SK-N-SH (cell line): ENCODE results near the gene ARHGEF10L. TPM values are rescaled to one million over a fixed set of nuclear protein-coding genes. Genes with fewer than 3 reads are reported as not detected.

ENCODE experiments used
- CTCF ChIA-PET: fragments of 300-600, 350-600 bp; formaldehyde crosslinking; extraction: SDS; loops from one replicate; lab custom pipeline; 2021; lab: Yijun Ruan, JAX
- POLR2A ChIA-PET: fragments of 350-600 bp; sonication (Branson Sonifier 250); formaldehyde crosslinking; extraction: SDS; loops from one replicate; lab custom pipeline; 2020; ENCODE audit warnings: antibody characterized with exemption, inconsistent platforms; lab: Yijun Ruan, JAX
- DNase-seq: peaks from one replicate; pipeline ENCODE4 v3.0.0; 2012
- H2AFZ ChIP-seq: fragments of 200-600 bp; sonication (generic); 2 replicates; pipeline ENCODE4 v1.8.1; 2016; ENCODE audit warnings: antibody characterized with exemption, mild to moderate bottlenecking, low read depth
- H3F3A ChIP-seq: fragments of 200-600 bp; sonication (generic); replicated peaks from 2 replicates; pipeline ENCODE3; 2016; ENCODE audit warnings: antibody characterized with exemption, mild to moderate bottlenecking; ENCODE audit not compliant: insufficient read depth
- H3K27ac ChIP-seq, 2 experiments: fragments of 200-500 bp in 1 of 2; fragments of 200-600 bp in 1 of 2; sonication (Bioruptor generic) in 1 of 2; sonication (generic), shearing (Covaris generic) in 1 of 2; 2 replicates each; pipeline versions ENCODE4 v1.5.1 to v1.6.1; 2014 to 2016; ENCODE audit warnings: low read depth in 2 of 2, inconsistent platforms in 1 of 2, low read length in 1 of 2, mild to moderate bottlenecking in 1 of 2, mixed read lengths in 1 of 2
- H3K27me3 ChIP-seq: fragments of 200-600 bp; sonication (generic), shearing (Covaris generic); 2 replicates; pipeline ENCODE4 v1.6.1; 2016; ENCODE audit warnings: mixed run types; ENCODE audit not compliant: insufficient read depth
- H3K36me3 ChIP-seq, 2 experiments: fragments of 200-500 bp in 1 of 2; fragments of 200-600 bp in 1 of 2; sonication (Bioruptor generic) in 1 of 2; sonication (generic) in 1 of 2; replicated peaks in 1 of 2; 2 replicates each; pipeline versions ENCODE3 to v1.5.1; 2014 to 2016; ENCODE audit warnings: low read length in 1 of 2, mild to moderate bottlenecking in 1 of 2; ENCODE audit not compliant: insufficient read depth in 2 of 2, control insufficient read depth in 1 of 2
- H3K4me1 ChIP-seq, 2 experiments: fragments of 200-500 bp in 1 of 2; fragments of 200-600 bp in 1 of 2; sonication (Bioruptor generic) in 1 of 2; sonication (generic), shearing (Covaris generic) in 1 of 2; 2 replicates each; pipeline versions ENCODE4 v1.5.1 to v1.6.1; 2014 to 2016; ENCODE audit warnings: low read depth in 1 of 2, low read length in 1 of 2, mixed run types in 1 of 2; ENCODE audit not compliant: insufficient read depth in 2 of 2, control insufficient read depth in 1 of 2
- H3K4me2 ChIP-seq: fragments of 200-600 bp; sonication (generic), shearing (Covaris generic); 2 replicates; pipeline ENCODE4 v1.6.1; 2017; ENCODE audit warnings: mixed run types
- H3K4me3 ChIP-seq, 2 experiments: fragments of 200-500 bp in 1 of 2; fragments of 200-600 bp in 1 of 2; sonication (Bioruptor generic) in 1 of 2; sonication (generic), shearing (Covaris generic) in 1 of 2; 2 replicates each; pipeline versions ENCODE4 v1.5.1 to v1.8.1; 2014 to 2016; ENCODE audit warnings: low read depth in 2 of 2, inconsistent platforms in 1 of 2, low read length in 1 of 2, mild to moderate bottlenecking in 1 of 2, mixed read lengths in 1 of 2, moderate library complexity in 1 of 2
- H3K79me2 ChIP-seq: fragments of 200-600 bp; sonication (generic); 2 replicates; pipeline ENCODE4 v1.8.1; 2017; ENCODE audit warnings: mild to moderate bottlenecking; ENCODE audit not compliant: insufficient read depth
- H3K9ac ChIP-seq: fragments of 200-600 bp; sonication (generic); 2 replicates; pipeline ENCODE4 v1.6.1; 2017; ENCODE audit warnings: mixed run types
- H3K9me2 ChIP-seq: fragments of 200-600 bp; sonication (generic); 2 replicates; pipeline ENCODE4 v1.6.1; 2017; ENCODE audit warnings: mixed run types
- H3K9me3 ChIP-seq: fragments of 200-600 bp; sonication (generic); 2 replicates; pipeline ENCODE4 v1.6.1; 2017; ENCODE audit warnings: mixed run types, mild to moderate bottlenecking, moderate library complexity
- H4K20me1 ChIP-seq: fragments of 200-600 bp; sonication (generic); 2 replicates; pipeline ENCODE4 v1.6.1; 2017; ENCODE audit warnings: mild to moderate bottlenecking, mixed run types; ENCODE audit not compliant: insufficient read depth
- EZH2phosphoT487 ChIP-seq: fragments of 200-600 bp; sonication (generic); IDR thresholded peaks from 2 replicates; pipeline ENCODE4 v1.6.1; 2017; ENCODE audit warnings: low read depth, mixed run types, mild to moderate bottlenecking, antibody characterized with exemption, moderate library complexity, borderline replicate concordance
- FOXJ3 ChIP-seq: sonication (generic); formaldehyde crosslinking; IDR thresholded peaks from 2 replicates; pipeline ENCODE4 v1.5.1; 2020; ENCODE audit warnings: mild to moderate bottlenecking, missing genetic modification reagents
- FOXM1 ChIP-seq: IDR thresholded peaks from 2 replicates; pipeline ENCODE4 v1.4.0; 2012; ENCODE audit warnings: low read depth, mild to moderate bottlenecking
- GABPA ChIP-seq: IDR thresholded peaks from 2 replicates; pipeline ENCODE4 v1.4.0; 2012; ENCODE audit warnings: low read depth, mild to moderate bottlenecking
- GATA2 ChIP-seq: sonication (generic); formaldehyde crosslinking; IDR thresholded peaks from 2 replicates; pipeline ENCODE4 v1.5.0; 2020; ENCODE audit warnings: mild to moderate bottlenecking, missing genetic modification reagents
- MEF2A ChIP-seq: IDR thresholded peaks from 2 replicates; pipeline ENCODE4 v1.4.0; 2012; ENCODE audit warnings: low read depth, borderline replicate concordance
- NFIC ChIP-seq: IDR thresholded peaks from 2 replicates; pipeline ENCODE4 v1.4.0; 2012; ENCODE audit warnings: borderline replicate concordance
- NRF1 ChIP-seq: IDR thresholded peaks from 2 replicates; pipeline ENCODE4 v1.6.1; 2012; ENCODE audit warnings: low read depth, mild to moderate bottlenecking, low read length
- RXRA ChIP-seq: IDR thresholded peaks from 2 replicates; pipeline ENCODE4 v1.4.0; 2012; ENCODE audit warnings: low read depth, mild to moderate bottlenecking, borderline replicate concordance
- TEAD4 ChIP-seq: IDR thresholded peaks from 2 replicates; pipeline ENCODE4 v1.4.0; 2012; ENCODE audit warnings: mild to moderate bottlenecking, borderline replicate concordance; ENCODE audit not compliant: insufficient read depth
- YY1 ChIP-seq: IDR thresholded peaks from 2 replicates; pipeline ENCODE4 v1.4.0; 2012; ENCODE audit warnings: low read depth, mild to moderate bottlenecking
- WGBS: methylation state at CpG from one replicate; pipeline ENCODE4 v1.1.6; 2017; ENCODE audit warnings: low lambda C conversion rate; 5-methylcytosine and 5-hydroxymethylcytosine counted together
- polyA plus RNA-seq, 3 experiments: library from polyadenylated mRNA; depleted of rRNA; stranded (reverse); fragments of >200 nt; gene quantifications; 2 replicates each; pipeline ENCODE4 v1.2.3, GENCODE V29; 2012
- TF ChIP-seq, protein P1 (sequence below): fragments of 150-350 bp; IDR thresholded peaks from 2 replicates; pipeline ENCODE4 v1.6.1; 2017; ENCODE audit warnings: antibody characterized with exemption, low read length, low read depth, borderline replicate concordance
- TF ChIP-seq, protein P2 (sequence below): fragments of 200-600 bp; sonication (generic); IDR thresholded peaks from 2 replicates; pipeline ENCODE4 v1.6.1; 2017; ENCODE audit warnings: antibody characterized with exemption, mild to moderate bottlenecking, moderate library complexity
- TF ChIP-seq, protein P3 (sequence below): IDR thresholded peaks from 2 replicates; pipeline ENCODE4 v1.4.0; 2012; ENCODE audit warnings: low read depth
- TF ChIP-seq, protein P4 (sequence below): IDR thresholded peaks from 2 replicates; pipeline ENCODE4; 2012
- TF ChIP-seq, protein P5 (sequence below): fragments of 150-350 bp; IDR thresholded peaks from 2 replicates; pipeline ENCODE4 v1.6.1; 2016; ENCODE audit warnings: mild to moderate bottlenecking, low read depth, low read length

The ARHGEF10L gene
- polyA plus RNA-seq, 1 of the 3 experiments (the other 2 are of a cell fraction): 12.5 TPM

DNA sequence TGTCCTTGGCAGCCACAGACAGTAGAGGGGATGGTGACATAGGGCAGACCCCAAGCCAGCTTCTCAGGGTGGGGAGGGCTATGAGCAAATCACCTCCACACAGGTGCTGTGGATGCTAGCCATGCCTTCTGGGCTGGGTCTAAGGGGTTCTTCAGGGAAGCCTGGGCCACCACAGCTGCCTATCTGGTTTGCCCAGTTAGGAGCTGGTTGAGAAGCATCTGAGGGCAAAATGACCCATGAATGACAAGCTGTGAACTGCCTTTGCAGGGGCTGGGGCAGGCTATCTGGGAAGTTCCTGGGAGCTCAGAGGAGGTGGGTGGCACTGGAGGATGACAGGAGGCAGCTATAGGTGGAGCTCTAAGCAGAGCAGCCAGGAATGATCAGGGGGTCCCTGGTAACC, 10.1 kb upstream of the ARHGEF10L start:
- no peaks in the 10 kb centered on the region for H3K9me3 ChIP-seq
- H3K9ac ChIP-seq: no peak overlapping the region
- ChIA-PET POLR2A (interaction anchor here (1.2 kb wide), 1 partner anchor 56 kb away, joined by 3 read pairs; no protein-coding TSS in a partner anchor), CTCF (interaction anchor here (0.7 to 2.7 kb wide), 2 partner anchors 27 to 77 kb away, joined by 3 to 12 read pairs; no protein-coding TSS in a partner anchor)
- no peaks in the 10 kb centered on the region for H3K36me3 ChIP-seq
- no peaks in the 10 kb centered on the region for H3K27me3 ChIP-seq
- TF ChIP-seq, protein P1, sequence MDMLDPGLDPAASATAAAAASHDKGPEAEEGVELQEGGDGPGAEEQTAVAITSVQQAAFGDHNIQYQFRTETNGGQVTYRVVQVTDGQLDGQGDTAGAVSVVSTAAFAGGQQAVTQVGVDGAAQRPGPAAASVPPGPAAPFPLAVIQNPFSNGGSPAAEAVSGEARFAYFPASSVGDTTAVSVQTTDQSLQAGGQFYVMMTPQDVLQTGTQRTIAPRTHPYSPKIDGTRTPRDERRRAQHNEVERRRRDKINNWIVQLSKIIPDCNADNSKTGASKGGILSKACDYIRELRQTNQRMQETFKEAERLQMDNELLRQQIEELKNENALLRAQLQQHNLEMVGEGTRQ: no peak
- H3F3A ChIP-seq: peaks cover 3% of the 10 kb centered on the region
- no peak overlapping the region for H2AFZ ChIP-seq
- H3K79me2 ChIP-seq: no peaks in the 10 kb centered on the region
- no peaks in the 10 kb centered on the region for H3K9me2 ChIP-seq
- H3K27ac ChIP-seq: no peak overlapping the region
- no peak overlapping the region for H3K4me3 ChIP-seq
- no peak overlapping the region for H3K4me2 ChIP-seq
- peaks cover 9 to 10% of the 10 kb centered on the region in 2 experiments; a peak in 2 of 4 replicates for H3K4me1 ChIP-seq
- H4K20me1 ChIP-seq: no peaks in the 10 kb centered on the region
- DNase-seq: no peak

DNA sequence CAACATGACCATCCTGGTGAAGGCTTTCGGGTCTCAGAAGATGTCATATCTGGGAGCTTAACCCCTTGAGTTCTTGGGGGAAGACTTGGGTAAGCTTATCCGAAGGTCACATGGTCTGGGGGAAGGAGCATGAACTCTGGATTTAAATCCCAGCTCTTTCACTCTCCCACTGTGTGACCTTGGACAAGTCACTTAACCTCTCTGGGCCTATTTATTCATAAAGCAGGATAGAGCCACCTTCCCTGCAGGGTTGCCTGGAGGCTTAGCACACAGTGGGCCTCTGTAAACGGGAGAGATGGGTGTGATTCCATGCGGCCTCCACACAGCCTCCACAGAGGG, 8.2 kb upstream of the ARHGEF10L start:
- H3K9me2 ChIP-seq: no peaks in the 10 kb centered on the region

More for the DNA sequence above, 8.2 kb upstream of the ARHGEF10L start:
- Histone ChIP-seq H3K36me3 (no peaks in the 10 kb centered on the region), H3K9me3 (no peaks in the 10 kb centered on the region), H3K4me2 (no peak overlapping the region), H3K4me1 (peaks cover 7 to 9% of the 10 kb centered on the region in 2 experiments; a peak in 2 of 4 replicates), H3K27me3 (no peaks in the 10 kb centered on the region), H2AFZ (no peak overlapping the region), H3K4me3 (no peak overlapping the region), H3K9ac (no peak overlapping the region; the same call in 1 of the 2 replicates), H3F3A (peaks cover 3% of the 10 kb centered on the region), H4K20me1 (no peaks in the 10 kb centered on the region), H3K79me2 (no peaks in the 10 kb centered on the region), H3K27ac (peak overlapping the region in 1 of 2 experiments; percentile 56; a peak in 1 of 4 replicates)
- WGBS: 77% methylated on average over 4 of the region's 4 CpGs
- DNase-seq: no peak
- POLR2A ChIA-PET: no interaction called here
- CTCF ChIA-PET: interaction anchor here (1.0 to 2.7 kb wide), 5 partner anchors 8 to 76 kb away, joined by 3 to 12 read pairs (median 5); no protein-coding TSS in a partner anchor
- TF ChIP-seq GABPA (no peak), RXRA (no peak), EZH2phosphoT487 (no peak), TEAD4 (no peak), NRF1 (no peak), YY1 (no peak), FOXJ3 (CRISPR knock-in tag) (no peak), FOXM1 (no peak), MEF2A (no peak), GATA2 (no peak), NFIC (no peak)
- TF ChIP-seq, protein P2, sequence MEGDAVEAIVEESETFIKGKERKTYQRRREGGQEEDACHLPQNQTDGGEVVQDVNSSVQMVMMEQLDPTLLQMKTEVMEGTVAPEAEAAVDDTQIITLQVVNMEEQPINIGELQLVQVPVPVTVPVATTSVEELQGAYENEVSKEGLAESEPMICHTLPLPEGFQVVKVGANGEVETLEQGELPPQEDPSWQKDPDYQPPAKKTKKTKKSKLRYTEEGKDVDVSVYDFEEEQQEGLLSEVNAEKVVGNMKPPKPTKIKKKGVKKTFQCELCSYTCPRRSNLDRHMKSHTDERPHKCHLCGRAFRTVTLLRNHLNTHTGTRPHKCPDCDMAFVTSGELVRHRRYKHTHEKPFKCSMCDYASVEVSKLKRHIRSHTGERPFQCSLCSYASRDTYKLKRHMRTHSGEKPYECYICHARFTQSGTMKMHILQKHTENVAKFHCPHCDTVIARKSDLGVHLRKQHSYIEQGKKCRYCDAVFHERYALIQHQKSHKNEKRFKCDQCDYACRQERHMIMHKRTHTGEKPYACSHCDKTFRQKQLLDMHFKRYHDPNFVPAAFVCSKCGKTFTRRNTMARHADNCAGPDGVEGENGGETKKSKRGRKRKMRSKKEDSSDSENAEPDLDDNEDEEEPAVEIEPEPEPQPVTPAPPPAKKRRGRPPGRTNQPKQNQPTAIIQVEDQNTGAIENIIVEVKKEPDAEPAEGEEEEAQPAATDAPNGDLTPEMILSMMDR: no peak
- TF ChIP-seq, protein P3, sequence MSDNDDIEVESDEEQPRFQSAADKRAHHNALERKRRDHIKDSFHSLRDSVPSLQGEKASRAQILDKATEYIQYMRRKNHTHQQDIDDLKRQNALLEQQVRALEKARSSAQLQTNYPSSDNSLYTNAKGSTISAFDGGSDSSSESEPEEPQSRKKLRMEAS: no peak
- TF ChIP-seq, protein P4, sequence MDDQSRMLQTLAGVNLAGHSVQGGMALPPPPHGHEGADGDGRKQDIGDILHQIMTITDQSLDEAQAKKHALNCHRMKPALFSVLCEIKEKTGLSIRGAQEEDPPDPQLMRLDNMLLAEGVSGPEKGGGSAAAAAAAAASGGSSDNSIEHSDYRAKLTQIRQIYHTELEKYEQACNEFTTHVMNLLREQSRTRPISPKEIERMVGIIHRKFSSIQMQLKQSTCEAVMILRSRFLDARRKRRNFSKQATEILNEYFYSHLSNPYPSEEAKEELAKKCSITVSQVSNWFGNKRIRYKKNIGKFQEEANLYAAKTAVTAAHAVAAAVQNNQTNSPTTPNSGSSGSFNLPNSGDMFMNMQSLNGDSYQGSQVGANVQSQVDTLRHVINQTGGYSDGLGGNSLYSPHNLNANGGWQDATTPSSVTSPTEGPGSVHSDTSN: no peak
- TF ChIP-seq, protein P5, sequence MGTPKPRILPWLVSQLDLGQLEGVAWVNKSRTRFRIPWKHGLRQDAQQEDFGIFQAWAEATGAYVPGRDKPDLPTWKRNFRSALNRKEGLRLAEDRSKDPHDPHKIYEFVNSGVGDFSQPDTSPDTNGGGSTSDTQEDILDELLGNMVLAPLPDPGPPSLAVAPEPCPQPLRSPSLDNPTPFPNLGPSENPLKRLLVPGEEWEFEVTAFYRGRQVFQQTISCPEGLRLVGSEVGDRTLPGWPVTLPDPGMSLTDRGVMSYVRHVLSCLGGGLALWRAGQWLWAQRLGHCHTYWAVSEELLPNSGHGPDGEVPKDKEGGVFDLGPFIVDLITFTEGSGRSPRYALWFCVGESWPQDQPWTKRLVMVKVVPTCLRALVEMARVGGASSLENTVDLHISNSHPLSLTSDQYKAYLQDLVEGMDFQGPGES: no peak
